Measurements from ENCODE around the gene DCAF6.

DNA sequence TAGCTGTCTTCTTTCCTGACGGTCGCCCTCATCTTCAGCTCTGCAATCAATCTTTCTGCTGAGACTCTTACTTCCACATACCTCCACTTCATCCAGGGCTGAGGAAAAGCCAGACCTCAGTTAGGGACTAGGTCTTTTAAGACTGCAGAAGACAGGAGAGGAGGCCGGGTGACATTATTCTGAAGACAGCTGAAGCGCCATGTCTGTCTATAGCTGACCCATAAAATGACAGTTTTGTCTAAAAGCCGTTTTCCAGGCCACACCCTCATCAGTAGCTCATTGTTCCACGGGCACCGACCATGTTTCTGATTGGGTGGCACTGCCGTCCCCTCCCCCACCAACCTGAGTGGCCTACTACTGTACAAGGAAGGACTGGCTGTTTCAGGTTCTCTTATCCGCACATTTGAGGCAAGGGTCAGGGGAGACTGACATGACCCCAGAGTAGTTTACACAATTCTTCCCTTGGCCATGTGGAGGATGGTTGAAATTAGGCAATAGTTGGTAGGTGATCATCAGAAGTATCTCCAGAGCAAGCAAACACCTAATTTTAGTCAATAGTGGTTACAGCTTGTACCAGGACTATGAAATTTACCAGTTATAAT is 22.5 kb upstream of the DCAF6 start, which contains the start of gene ADCY10:
- TF ChIP-seq, protein P1, sequence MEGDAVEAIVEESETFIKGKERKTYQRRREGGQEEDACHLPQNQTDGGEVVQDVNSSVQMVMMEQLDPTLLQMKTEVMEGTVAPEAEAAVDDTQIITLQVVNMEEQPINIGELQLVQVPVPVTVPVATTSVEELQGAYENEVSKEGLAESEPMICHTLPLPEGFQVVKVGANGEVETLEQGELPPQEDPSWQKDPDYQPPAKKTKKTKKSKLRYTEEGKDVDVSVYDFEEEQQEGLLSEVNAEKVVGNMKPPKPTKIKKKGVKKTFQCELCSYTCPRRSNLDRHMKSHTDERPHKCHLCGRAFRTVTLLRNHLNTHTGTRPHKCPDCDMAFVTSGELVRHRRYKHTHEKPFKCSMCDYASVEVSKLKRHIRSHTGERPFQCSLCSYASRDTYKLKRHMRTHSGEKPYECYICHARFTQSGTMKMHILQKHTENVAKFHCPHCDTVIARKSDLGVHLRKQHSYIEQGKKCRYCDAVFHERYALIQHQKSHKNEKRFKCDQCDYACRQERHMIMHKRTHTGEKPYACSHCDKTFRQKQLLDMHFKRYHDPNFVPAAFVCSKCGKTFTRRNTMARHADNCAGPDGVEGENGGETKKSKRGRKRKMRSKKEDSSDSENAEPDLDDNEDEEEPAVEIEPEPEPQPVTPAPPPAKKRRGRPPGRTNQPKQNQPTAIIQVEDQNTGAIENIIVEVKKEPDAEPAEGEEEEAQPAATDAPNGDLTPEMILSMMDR (IDR thresholded peaks at IDR 0.05; ENCODE audit: low read length): no peak
- no peak for TF ChIP-seq EZH2 (IDR thresholded peaks at IDR 0.05; ENCODE audit: borderline replicate concordance, low read length)
